HL-60 (cell line): ENCODE data around the gene DCDC1.

ENCODE experiments used
- GABPA ChIP-seq: IDR thresholded peaks from 2 replicates; pipeline ENCODE4 v1.6.1; 2012; ENCODE audit warnings: low read depth
- POLR2AphosphoS5 ChIP-seq: IDR thresholded peaks from 2 replicates; pipeline ENCODE4 v1.6.1; 2012; ENCODE audit warnings: low read depth
- SPI1 ChIP-seq: IDR thresholded peaks from 2 replicates; pipeline ENCODE4 v1.6.1; 2012; ENCODE audit warnings: low read depth, mild to moderate bottlenecking, borderline replicate concordance
- TF ChIP-seq, protein P1 (sequence below): IDR thresholded peaks from one replicate; pipeline ENCODE4 v1.5.1; 2011; ENCODE audit warnings: low read length, control low read depth, inconsistent platforms; ENCODE audit not compliant: insufficient read depth
- TF ChIP-seq, protein P2 (sequence below): IDR thresholded peaks from 2 replicates; pipeline ENCODE4 v1.6.1; 2012; ENCODE audit warnings: low read depth; ENCODE audit not compliant: insufficient replicate concordance

DNA sequence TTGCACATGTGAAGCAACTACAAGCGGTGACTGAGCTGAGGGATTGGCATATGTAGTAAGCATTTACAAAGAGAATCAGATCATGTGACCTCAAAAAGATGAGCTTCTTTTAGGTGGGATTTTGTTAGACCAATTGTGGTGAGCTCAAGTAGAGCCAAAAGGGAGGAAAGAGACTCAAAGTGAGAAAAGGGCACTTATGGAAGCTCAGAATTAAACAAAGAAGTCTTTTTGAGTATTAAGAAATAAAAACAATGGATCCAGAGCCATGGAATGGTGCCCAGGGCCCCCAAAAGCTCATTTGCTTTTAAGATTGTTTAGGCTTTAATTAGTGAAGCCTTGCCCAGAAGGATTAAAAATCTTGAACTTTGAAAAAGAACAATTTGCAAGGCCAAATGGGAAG, 536.7 kb downstream of the DCDC1 start:
- TF ChIP-seq POLR2AphosphoS5 (no peak), SPI1 (no peak), GABPA (no peak)
- TF ChIP-seq, protein P1, sequence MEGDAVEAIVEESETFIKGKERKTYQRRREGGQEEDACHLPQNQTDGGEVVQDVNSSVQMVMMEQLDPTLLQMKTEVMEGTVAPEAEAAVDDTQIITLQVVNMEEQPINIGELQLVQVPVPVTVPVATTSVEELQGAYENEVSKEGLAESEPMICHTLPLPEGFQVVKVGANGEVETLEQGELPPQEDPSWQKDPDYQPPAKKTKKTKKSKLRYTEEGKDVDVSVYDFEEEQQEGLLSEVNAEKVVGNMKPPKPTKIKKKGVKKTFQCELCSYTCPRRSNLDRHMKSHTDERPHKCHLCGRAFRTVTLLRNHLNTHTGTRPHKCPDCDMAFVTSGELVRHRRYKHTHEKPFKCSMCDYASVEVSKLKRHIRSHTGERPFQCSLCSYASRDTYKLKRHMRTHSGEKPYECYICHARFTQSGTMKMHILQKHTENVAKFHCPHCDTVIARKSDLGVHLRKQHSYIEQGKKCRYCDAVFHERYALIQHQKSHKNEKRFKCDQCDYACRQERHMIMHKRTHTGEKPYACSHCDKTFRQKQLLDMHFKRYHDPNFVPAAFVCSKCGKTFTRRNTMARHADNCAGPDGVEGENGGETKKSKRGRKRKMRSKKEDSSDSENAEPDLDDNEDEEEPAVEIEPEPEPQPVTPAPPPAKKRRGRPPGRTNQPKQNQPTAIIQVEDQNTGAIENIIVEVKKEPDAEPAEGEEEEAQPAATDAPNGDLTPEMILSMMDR, result no peak
- TF ChIP-seq, protein P2, sequence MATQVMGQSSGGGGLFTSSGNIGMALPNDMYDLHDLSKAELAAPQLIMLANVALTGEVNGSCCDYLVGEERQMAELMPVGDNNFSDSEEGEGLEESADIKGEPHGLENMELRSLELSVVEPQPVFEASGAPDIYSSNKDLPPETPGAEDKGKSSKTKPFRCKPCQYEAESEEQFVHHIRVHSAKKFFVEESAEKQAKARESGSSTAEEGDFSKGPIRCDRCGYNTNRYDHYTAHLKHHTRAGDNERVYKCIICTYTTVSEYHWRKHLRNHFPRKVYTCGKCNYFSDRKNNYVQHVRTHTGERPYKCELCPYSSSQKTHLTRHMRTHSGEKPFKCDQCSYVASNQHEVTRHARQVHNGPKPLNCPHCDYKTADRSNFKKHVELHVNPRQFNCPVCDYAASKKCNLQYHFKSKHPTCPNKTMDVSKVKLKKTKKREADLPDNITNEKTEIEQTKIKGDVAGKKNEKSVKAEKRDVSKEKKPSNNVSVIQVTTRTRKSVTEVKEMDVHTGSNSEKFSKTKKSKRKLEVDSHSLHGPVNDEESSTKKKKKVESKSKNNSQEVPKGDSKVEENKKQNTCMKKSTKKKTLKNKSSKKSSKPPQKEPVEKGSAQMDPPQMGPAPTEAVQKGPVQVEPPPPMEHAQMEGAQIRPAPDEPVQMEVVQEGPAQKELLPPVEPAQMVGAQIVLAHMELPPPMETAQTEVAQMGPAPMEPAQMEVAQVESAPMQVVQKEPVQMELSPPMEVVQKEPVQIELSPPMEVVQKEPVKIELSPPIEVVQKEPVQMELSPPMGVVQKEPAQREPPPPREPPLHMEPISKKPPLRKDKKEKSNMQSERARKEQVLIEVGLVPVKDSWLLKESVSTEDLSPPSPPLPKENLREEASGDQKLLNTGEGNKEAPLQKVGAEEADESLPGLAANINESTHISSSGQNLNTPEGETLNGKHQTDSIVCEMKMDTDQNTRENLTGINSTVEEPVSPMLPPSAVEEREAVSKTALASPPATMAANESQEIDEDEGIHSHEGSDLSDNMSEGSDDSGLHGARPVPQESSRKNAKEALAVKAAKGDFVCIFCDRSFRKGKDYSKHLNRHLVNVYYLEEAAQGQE, result no peak
